PFSK-1 (cell line): ENCODE measurements around the gene ADNP2.

Experiments
- FOXP2 ChIP-seq: optimal IDR thresholded peaks from 2 replicates; pipeline ENCODE3; 2011; ENCODE audit warnings: borderline replicate concordance, control low read depth, inconsistent platforms; ENCODE audit not compliant: insufficient read depth; ENCODE audit errors: extremely low read length, extremely low read depth
- POLR2AphosphoS5 ChIP-seq: IDR thresholded peaks from 2 replicates; pipeline ENCODE4 v1.6.1; 2012; ENCODE audit warnings: low read depth, mild to moderate bottlenecking, control low read depth, low read length, moderate library complexity
- SIN3A ChIP-seq: IDR thresholded peaks from 2 replicates; pipeline ENCODE4 v1.6.1; 2012; ENCODE audit warnings: mild to moderate bottlenecking, low read length, moderate library complexity, borderline replicate concordance; ENCODE audit not compliant: insufficient read depth
- TAF1 ChIP-seq: IDR thresholded peaks from 2 replicates; pipeline ENCODE4 v1.6.1; 2012; ENCODE audit warnings: low read length, control low read depth, borderline replicate concordance; ENCODE audit not compliant: insufficient read depth
- TF ChIP-seq, protein P1 (sequence below), 2 experiments: IDR thresholded peaks; 2 replicates each; pipeline versions ENCODE4 v1.6.1 to v1.8.0; 2011 to 2012; ENCODE audit warnings: low read depth in 2 of 2, low read length in 2 of 2, control low read depth in 1 of 2, inconsistent platforms in 1 of 2, mild to moderate bottlenecking in 1 of 2, moderate library complexity in 1 of 2; ENCODE audit not compliant: insufficient read depth in 1 of 2

The ADNP2 gene

DNA sequence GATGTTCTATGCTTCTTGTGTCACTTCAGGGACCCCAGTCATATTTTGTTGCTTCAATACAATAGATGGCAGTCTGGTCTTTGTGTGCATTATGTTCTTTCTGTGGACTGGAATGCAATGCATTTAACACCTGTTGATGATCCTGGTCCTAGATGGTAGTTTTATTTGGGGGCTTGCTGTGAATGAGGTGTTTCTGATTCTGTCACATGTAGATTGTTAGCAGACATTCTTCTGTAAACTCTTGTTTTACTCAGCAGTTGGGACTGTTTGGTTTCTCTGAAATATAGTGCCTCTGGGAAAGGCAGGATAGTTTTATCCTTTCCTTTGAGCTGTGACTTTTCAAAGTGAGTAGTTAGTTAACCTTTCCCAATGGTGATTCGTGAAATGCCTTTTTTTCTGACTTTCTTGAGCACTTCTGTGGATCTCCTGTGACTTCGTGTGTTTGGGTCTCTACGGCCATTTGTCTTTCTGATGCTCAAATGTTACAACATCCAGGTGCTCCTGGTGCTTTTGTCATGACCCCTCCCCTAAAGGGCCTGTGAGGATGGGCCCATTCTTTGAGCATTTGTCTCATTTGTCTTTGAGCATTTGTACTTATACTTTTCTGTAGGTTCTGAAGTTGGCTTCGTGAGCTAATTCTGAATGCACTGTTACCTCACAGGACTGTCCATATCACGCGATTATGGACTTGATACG lies 20.8 kb downstream of the ADNP2 start:
- no peak for TF ChIP-seq TAF1
- TF ChIP-seq, protein P1, sequence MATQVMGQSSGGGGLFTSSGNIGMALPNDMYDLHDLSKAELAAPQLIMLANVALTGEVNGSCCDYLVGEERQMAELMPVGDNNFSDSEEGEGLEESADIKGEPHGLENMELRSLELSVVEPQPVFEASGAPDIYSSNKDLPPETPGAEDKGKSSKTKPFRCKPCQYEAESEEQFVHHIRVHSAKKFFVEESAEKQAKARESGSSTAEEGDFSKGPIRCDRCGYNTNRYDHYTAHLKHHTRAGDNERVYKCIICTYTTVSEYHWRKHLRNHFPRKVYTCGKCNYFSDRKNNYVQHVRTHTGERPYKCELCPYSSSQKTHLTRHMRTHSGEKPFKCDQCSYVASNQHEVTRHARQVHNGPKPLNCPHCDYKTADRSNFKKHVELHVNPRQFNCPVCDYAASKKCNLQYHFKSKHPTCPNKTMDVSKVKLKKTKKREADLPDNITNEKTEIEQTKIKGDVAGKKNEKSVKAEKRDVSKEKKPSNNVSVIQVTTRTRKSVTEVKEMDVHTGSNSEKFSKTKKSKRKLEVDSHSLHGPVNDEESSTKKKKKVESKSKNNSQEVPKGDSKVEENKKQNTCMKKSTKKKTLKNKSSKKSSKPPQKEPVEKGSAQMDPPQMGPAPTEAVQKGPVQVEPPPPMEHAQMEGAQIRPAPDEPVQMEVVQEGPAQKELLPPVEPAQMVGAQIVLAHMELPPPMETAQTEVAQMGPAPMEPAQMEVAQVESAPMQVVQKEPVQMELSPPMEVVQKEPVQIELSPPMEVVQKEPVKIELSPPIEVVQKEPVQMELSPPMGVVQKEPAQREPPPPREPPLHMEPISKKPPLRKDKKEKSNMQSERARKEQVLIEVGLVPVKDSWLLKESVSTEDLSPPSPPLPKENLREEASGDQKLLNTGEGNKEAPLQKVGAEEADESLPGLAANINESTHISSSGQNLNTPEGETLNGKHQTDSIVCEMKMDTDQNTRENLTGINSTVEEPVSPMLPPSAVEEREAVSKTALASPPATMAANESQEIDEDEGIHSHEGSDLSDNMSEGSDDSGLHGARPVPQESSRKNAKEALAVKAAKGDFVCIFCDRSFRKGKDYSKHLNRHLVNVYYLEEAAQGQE (IDR thresholded peaks at IDR 0.05; ENCODE audit: insufficient read depth in 1 of 2, low read depth in 2 of 2, low read length in 2 of 2): no peak

DNA sequence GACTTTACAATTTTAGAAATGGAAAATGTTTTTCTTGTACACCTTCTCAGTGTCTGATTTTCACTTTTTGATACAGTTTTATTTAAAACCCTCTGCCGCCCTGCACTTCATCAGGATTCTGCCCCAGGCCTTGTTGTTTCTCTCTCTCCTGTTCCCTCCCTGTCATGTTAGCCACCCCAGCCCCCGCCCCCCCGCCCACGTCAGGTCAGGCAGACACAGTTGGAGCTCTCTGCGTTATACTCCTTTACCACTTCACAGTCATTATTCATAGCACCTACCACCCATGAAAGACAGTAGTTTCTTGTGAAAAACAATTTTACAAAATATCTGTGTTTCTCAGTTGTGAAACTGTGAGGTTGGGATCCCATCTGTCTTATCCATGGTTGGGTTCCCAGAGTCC lies 21.5 kb downstream of the ADNP2 start:
- no peak for TF ChIP-seq POLR2AphosphoS5
- TF ChIP-seq, protein P1 (IDR thresholded peaks at IDR 0.05; ENCODE audit: insufficient read depth in 1 of 2, low read depth in 2 of 2, low read length in 2 of 2): no peak
- TF ChIP-seq TAF1: no peak
- no peak for TF ChIP-seq SIN3A

DNA sequence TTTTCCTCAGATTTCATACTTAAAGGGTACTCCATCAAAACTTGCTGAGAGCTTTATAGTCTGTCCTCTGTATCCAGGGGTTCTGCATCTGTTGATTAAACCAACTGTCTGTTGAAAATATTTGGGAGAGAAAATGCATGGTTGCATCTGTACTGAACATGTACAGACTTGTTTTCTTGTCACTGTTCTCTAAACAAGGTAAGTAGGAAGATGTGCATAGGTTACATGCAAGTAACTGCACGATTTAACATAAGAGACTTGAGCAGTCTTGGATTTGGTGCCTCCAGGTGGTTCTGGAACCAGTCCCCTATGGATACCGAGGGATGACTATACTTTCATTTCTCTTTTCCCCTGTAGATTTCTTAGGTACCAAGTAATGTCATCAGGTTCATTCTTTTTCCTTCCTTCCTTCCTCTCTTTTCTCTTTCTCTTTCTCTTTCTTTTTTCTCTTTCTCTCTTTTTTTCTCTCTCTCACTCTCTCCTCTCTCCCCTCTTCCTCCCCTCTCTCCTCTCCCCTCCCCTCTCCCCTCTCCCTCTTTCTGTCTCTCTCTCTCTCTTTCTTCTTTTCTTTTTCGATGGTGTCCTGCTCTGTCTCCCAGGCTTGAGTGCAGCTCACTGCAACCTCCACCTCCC lies 23.2 kb downstream of the ADNP2 start:
- no peak for TF ChIP-seq TAF1
- no peak for TF ChIP-seq POLR2AphosphoS5
- no peak for TF ChIP-seq FOXP2
- TF ChIP-seq SIN3A: no peak

DNA sequence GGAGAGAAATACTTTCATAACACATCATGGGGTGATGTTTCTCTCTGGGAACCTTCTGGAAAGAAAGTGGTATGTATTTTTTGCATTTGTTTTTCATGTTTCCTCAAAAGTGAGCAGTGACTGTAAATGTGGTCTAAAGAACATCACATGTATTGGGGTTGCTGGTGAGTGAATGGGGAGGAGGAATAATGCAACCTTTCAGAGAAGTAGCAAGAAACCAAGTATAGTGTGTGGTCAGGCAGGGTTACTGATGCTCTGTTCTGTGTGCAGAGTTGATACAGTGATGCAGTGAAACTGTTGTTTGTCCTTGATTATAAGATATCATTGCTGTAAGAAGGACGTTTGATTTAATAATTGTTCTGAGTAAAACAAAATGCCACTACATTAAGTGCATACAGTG lies 24.1 kb downstream of the ADNP2 start:
- no peak for TF ChIP-seq FOXP2
- no peak for TF ChIP-seq TAF1
- TF ChIP-seq, protein P1 (IDR thresholded peaks at IDR 0.05; ENCODE audit: insufficient read depth in 1 of 2, low read depth in 2 of 2, low read length in 2 of 2): no peak
- no peak for TF ChIP-seq SIN3A
- no peak for TF ChIP-seq POLR2AphosphoS5

DNA sequence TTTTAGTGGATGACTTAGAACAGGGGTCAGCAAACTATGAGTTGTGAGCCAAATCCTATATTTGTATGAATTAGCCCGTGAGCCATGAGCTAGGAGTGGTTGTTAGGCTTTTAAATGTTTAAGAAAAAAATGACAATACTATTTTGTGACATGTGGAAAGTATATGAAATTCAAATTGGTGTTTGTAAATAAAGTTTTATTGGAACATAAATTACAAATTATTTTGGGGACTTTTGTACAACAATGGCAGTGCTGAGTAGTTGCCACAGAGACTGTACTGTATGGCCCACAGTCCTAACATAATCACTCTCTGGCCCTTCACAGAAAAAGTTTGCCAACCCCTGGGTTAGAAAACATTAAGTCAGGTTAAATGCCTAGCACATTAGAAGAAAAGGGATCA lies 26.1 kb downstream of the ADNP2 start:
- TF ChIP-seq POLR2AphosphoS5 (no peak), SIN3A (no peak), FOXP2 (no peak), TAF1 (no peak)
- TF ChIP-seq, protein P1 (IDR thresholded peaks at IDR 0.05; ENCODE audit: insufficient read depth in 1 of 2, low read depth in 2 of 2, low read length in 2 of 2): no peak
